Activated CD8-positive, alpha-beta T cell treated with anti-CD3 and anti-CD28 coated beads for 36 hours (primary cell): ENCODE results near the gene EIF3L. TPM values are rescaled to one million over a fixed set of nuclear protein-coding genes. Genes with fewer than 3 reads are reported as not detected.
A peak's percentile ranks its signal among the peaks of the same experiment; 100 is the strongest.

ENCODE experiments used
- ATAC-seq: fragments of 200-7000 bp; cut with Tn5 transposase; one replicate; pipeline ENCODE4 v1.10.0; 2021; ENCODE audit warnings: mild to moderate bottlenecking, moderate library complexity
- CTCF ChIA-PET: fragments of 350-600 bp; sonication (Branson Sonifier 250); formaldehyde crosslinking; loops from one replicate; lab custom pipeline; 2021; ENCODE audit warnings: antibody characterized with exemption; lab: Charles Lee
- POLR2A ChIA-PET: fragments of 350-600 bp; sonication (Branson Sonifier 250); formaldehyde crosslinking; loops from one replicate; lab custom pipeline; 2021; ENCODE audit warnings: antibody characterized with exemption; lab: Charles Lee
- DNase-seq: peaks from one replicate; pipeline ENCODE4 v3.0.0-alpha.2; 2020
- H3K27ac Mint-ChIP-seq: one replicate; pipeline ENCODE4 v1.8.0; 2021; ENCODE audit warnings: mild to moderate bottlenecking, mixed read lengths
- H3K27me3 Mint-ChIP-seq: one replicate; pipeline ENCODE4 v1.8.0; 2021; ENCODE audit warnings: mixed read lengths
- H3K36me3 Mint-ChIP-seq: one replicate; pipeline ENCODE4 v1.8.0; 2021; ENCODE audit warnings: low read depth, mixed read lengths
- H3K4me1 Mint-ChIP-seq: one replicate; pipeline ENCODE4 v1.8.0; 2021; ENCODE audit warnings: low read depth, mixed read lengths
- H3K4me3 Mint-ChIP-seq: one replicate; pipeline ENCODE4 v1.8.0; 2021; ENCODE audit warnings: mild to moderate bottlenecking, moderate library complexity, mixed read lengths
- H3K9me3 Mint-ChIP-seq: one replicate; pipeline ENCODE4 v1.8.0; 2021; ENCODE audit warnings: mixed read lengths
- intact Hi-C: fragments of 100-400 bp; cut with micrococcal nuclease; formaldehyde crosslinking; loops from one replicate; pipeline ENCODE4 v1.10.0; 2022
- total RNA-seq, 2 experiments: library from RNA; stranded (reverse); gene quantifications; one replicate each; pipeline ENCODE4 v1.2.3, GENCODE V29; 2021
- TF ChIP-seq, protein P1 (sequence below): fragments of 200-600 bp; IDR thresholded peaks from one replicate; pipeline ENCODE4 v1.8.0; 2022; ENCODE audit warnings: antibody characterized with exemption, mild to moderate bottlenecking

The EIF3L gene
- total RNA-seq, 2 experiments from 2014 or later, result 687 to 694 TPM

GRCh38 chr22:37852418-37852817, 3.2 kb downstream of the EIF3L start:
- Mint-ChIP-seq H3K27ac (peak overlapping the region; percentile 68), H3K4me3 (no peak overlapping the region), H3K9me3 (no peaks in the 10 kb centered on the region), H3K27me3 (no peaks in the 10 kb centered on the region), H3K4me1 (peaks cover 49% of the 10 kb centered on the region), H3K36me3 (peaks cover 66% of the 10 kb centered on the region)
- DNase-seq (no peak), ATAC-seq (no peak)
- TF ChIP-seq, protein P1, sequence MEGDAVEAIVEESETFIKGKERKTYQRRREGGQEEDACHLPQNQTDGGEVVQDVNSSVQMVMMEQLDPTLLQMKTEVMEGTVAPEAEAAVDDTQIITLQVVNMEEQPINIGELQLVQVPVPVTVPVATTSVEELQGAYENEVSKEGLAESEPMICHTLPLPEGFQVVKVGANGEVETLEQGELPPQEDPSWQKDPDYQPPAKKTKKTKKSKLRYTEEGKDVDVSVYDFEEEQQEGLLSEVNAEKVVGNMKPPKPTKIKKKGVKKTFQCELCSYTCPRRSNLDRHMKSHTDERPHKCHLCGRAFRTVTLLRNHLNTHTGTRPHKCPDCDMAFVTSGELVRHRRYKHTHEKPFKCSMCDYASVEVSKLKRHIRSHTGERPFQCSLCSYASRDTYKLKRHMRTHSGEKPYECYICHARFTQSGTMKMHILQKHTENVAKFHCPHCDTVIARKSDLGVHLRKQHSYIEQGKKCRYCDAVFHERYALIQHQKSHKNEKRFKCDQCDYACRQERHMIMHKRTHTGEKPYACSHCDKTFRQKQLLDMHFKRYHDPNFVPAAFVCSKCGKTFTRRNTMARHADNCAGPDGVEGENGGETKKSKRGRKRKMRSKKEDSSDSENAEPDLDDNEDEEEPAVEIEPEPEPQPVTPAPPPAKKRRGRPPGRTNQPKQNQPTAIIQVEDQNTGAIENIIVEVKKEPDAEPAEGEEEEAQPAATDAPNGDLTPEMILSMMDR, result no peak
- POLR2A ChIA-PET, result interaction anchor here (1.3 to 1.9 kb wide), 3 partner anchors 9 to 20 kb away, joined by 4 to 6 read pairs (median 5); partner anchors contain the start of gene ANKRD54
- intact Hi-C loops, result no loop called here
- CTCF ChIA-PET, result interaction anchor here (2.4 to 5.8 kb wide), 2 partner anchors 11 to 34 kb away, joined by 24 to 28 read pairs; no protein-coding TSS in a partner anchor

DNA sequence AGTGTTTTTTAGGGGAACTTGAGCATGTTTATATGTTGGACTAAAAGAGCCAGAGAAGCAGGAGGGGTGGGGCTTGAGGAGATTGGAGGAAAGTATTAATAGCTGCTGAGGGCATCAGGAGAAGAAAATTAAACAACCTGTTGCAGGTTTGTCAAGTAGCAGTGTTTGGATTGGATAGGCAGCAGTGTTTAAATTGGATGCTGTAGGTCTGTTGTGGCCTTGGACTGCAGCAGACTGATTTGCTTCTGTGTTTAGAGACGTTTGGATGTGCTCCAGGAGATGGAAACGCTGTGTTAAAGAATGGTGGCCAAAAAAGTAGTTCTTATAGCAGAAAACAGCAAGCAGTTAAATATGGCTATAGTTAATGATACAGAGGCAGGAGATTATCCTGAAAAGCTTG, 5.7 kb downstream of the EIF3L start:
- TF ChIP-seq, protein P1, result no peak
- Mint-ChIP-seq H3K36me3 (peaks cover 61% of the 10 kb centered on the region), H3K27me3 (no peaks in the 10 kb centered on the region), H3K4me3 (no peak overlapping the region), H3K4me1 (peaks cover 39% of the 10 kb centered on the region), H3K27ac (peak overlapping the region; percentile 29), H3K9me3 (no peaks in the 10 kb centered on the region)
- intact Hi-C loops, result no loop called here
- ATAC-seq, result no peak
- DNase-seq, result no peak
- ChIA-PET CTCF (interaction anchor here (0.7 to 5.8 kb wide), 3 partner anchors 9 to 47 kb away, joined by 3 to 28 read pairs (median 8); no protein-coding TSS in a partner anchor), POLR2A (interaction anchor here (1.0 to 1.8 kb wide), 2 partner anchors 10 to 17 kb away, joined by 3 to 6 read pairs; no protein-coding TSS in a partner anchor)

DNA sequence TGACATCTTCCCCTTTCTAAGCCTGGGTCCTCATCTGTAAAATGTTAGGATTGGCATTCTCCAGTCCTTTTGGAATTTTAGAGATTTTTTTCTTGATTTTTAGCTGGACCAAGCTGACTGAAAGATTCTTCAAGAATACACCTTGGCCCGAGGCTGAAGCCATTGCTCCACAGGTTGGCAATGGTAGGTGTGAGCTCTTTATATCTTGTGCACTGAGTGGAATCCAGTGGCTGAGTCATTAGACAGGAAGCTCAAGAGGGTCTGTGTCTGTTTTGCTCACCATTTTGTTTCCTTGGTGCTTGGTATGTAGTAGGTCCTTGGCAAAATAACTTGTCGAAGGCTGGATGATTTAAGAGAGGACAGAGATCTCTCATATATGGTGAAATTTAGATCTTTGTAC, 6.2 kb downstream of the EIF3L start:
- DNase-seq, result no peak
- ChIA-PET CTCF (interaction anchor here (0.7 to 5.8 kb wide), 5 partner anchors 8 to 212 kb away, joined by 3 to 28 read pairs (median 6); no protein-coding TSS in a partner anchor), POLR2A (interaction anchor here (0.9 to 1.8 kb wide), 3 partner anchors 10 to 17 kb away, joined by 3 to 6 read pairs (median 3); partner anchors contain the start of gene ANKRD54)
- ATAC-seq, result no peak
- Mint-ChIP-seq H3K36me3 (peaks cover 60% of the 10 kb centered on the region), H3K4me3 (no peak overlapping the region), H3K4me1 (peaks cover 38% of the 10 kb centered on the region), H3K9me3 (no peaks in the 10 kb centered on the region), H3K27me3 (no peaks in the 10 kb centered on the region), H3K27ac (no peak overlapping the region)
- TF ChIP-seq, protein P1, result no peak
- intact Hi-C loops, result no loop called here

DNA sequence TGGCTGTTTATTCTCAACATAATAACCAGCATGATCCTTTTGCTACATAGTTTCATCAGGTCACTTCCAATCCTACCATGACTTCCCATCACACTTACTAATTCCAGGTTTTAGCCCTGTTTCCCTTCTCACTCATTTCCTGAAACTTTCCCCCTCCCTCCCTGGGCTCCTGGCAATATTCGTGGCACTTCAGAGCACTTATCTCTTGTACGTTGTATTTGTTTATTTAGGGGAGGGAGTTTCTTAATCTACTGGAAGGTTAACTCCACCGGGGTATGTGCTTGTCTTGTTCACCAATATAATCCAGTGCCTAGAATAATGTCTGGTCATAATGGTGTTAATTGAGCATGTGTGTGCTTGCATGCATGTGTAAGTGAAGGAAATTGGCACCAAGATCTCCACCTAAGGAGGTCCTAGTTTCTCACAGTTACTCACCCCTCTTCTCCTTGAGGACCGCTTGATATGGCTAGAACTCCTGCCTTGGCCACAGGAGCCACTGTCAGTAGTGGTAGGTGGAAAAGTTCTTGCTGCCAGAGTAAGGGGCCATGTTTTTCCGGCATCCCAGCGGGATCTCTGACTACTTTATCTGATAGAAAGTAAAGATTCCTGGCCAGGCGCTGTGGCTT, 11.7 kb downstream of the EIF3L start:
- Mint-ChIP-seq H3K27me3 (no peaks in the 10 kb centered on the region), H3K4me1 (peaks cover 9% of the 10 kb centered on the region), H3K27ac (peak overlapping the region; percentile 16), H3K36me3 (peaks cover 58% of the 10 kb centered on the region), H3K9me3 (no peaks in the 10 kb centered on the region), H3K4me3 (no peak overlapping the region)
- intact Hi-C loops, result loop anchor here (5.0 kb wide), 1 partner anchor 44 kb away; no protein-coding TSS in a partner anchor
- ATAC-seq, result no peak
- DNase-seq, result no peak
- CTCF ChIA-PET, result interaction anchor here (0.8 to 3.9 kb wide), 10 partner anchors 11 to 224 kb away, joined by 3 to 89 read pairs (median 4); partner anchors contain the start of gene ANKRD54
- POLR2A ChIA-PET, result interaction anchor here (0.8 to 1.2 kb wide), 3 partner anchors 11 to 27 kb away, joined by 3 to 4 read pairs (median 3); partner anchors contain the start of gene EIF3L
- TF ChIP-seq, protein P1, result no peak
